Immature natural killer cell (primary cell): ENCODE measurements around the gene RABGAP1L. TPM values are rescaled to one million over a fixed set of nuclear protein-coding genes. Genes with fewer than 3 reads are reported as not detected.

Experiments
- DNase-seq, 3 donors: peaks; one replicate each; pipeline ENCODE4 v3.0.0; 2022; ENCODE audit warnings: mixed read lengths in 1 of 3
- H3K27ac Mint-ChIP-seq, 6 donors: one replicate each; pipeline ENCODE4 v1.8.0; 2020; ENCODE audit warnings: mixed read lengths in 6 of 6, mild to moderate bottlenecking in 5 of 6, inconsistent platforms in 4 of 6, moderate library complexity in 3 of 6
- H3K27me3 Mint-ChIP-seq, 3 donors: one replicate each; pipeline ENCODE4 v1.8.0; 2020 to 2021; ENCODE audit warnings: low read depth in 3 of 3, mild to moderate bottlenecking in 3 of 3, mixed read lengths in 3 of 3, moderate library complexity in 3 of 3, inconsistent platforms in 1 of 3
- H3K36me3 Mint-ChIP-seq, 3 donors: one replicate each; pipeline ENCODE4 v1.8.0; 2020; ENCODE audit warnings: mixed read lengths in 3 of 3, inconsistent platforms in 2 of 3, mild to moderate bottlenecking in 2 of 3
- H3K4me1 Mint-ChIP-seq, 2 donors: one replicate each; pipeline ENCODE4 v1.8.0; 2020; ENCODE audit warnings: inconsistent platforms in 2 of 2, mild to moderate bottlenecking in 2 of 2, mixed read lengths in 2 of 2, moderate library complexity in 1 of 2
- H3K4me3 Mint-ChIP-seq, 5 donors: one replicate each; pipeline ENCODE4 v1.8.0; 2020; ENCODE audit warnings: mild to moderate bottlenecking in 5 of 5, mixed read lengths in 5 of 5, inconsistent platforms in 3 of 5, moderate library complexity in 3 of 5
- H3K9me3 Mint-ChIP-seq, 6 donors: one replicate each; pipeline ENCODE4 v1.8.0; 2020; ENCODE audit warnings: mild to moderate bottlenecking in 6 of 6, mixed read lengths in 6 of 6, inconsistent platforms in 4 of 6, moderate library complexity in 3 of 6
- polyA plus RNA-seq, 3 donors: library from polyadenylated mRNA; unstranded; fragments of 300-500 nt; fragmentation: Illumina TruSeq; gene quantifications; one replicate each; pipeline ENCODE4 v1.2.3, GENCODE V29; 2021

RABGAP1L gene
- polyA plus RNA-seq, 3 donors from 2014 or later = 80.2 to 114 (median 86.8) TPM

GRCh38 chr1:174191349-174191862 is 32.1 kb downstream of the RABGAP1L start:
- H3K27me3 Mint-ChIP-seq = no peaks in the 10 kb centered on the region
- H3K36me3 Mint-ChIP-seq = peaks cover 0 to 8% (median 6%) of the 10 kb centered on the region in 3 donors
- peaks cover 0 to 1% (median 0%) of the 10 kb centered on the region in 6 donors for H3K9me3 Mint-ChIP-seq
- peaks cover 50 to 90% of the 10 kb centered on the region in 2 donors for H3K4me1 Mint-ChIP-seq
- H3K4me3 Mint-ChIP-seq = no peak overlapping the region
- peak overlapping the region in 4 of 6 donors; percentile 14 to 87 (median 40) for H3K27ac Mint-ChIP-seq
- DNase-seq = no peak

GRCh38 chr1:174194461-174194860 is 35.1 kb downstream of the RABGAP1L start:
- peak overlapping the region in 1 of 5 donors; percentile 15 for H3K4me3 Mint-ChIP-seq
- H3K27ac Mint-ChIP-seq = peak overlapping the region in 3 of 6 donors; percentile 17 to 60 (median 30)
- H3K4me1 Mint-ChIP-seq = peaks cover 47 to 90% of the 10 kb centered on the region in 2 donors
- no peaks in the 10 kb centered on the region for H3K9me3 Mint-ChIP-seq
- no peaks in the 10 kb centered on the region for H3K27me3 Mint-ChIP-seq
- H3K36me3 Mint-ChIP-seq = peaks cover 0 to 3% (median 2%) of the 10 kb centered on the region in 3 donors
- DNase-seq = no peak

- DNase-seq = no peak
- Mint-ChIP-seq H3K4me1 (peaks cover 40 to 85% of the 10 kb centered on the region in 2 donors), H3K27me3 (no peaks in the 10 kb centered on the region), H3K27ac (peak overlapping the region in 2 of 6 donors; percentile 38 to 50), H3K9me3 (no peaks in the 10 kb centered on the region), H3K4me3 (no peak overlapping the region), H3K36me3 (no peaks in the 10 kb centered on the region)
These were observed 37.8 kb downstream of the RABGAP1L start for GRCh38 chr1:174197088-174197487.

- peaks cover 41 to 82% of the 10 kb centered on the region in 2 donors for H3K4me1 Mint-ChIP-seq
- H3K36me3 Mint-ChIP-seq = no peaks in the 10 kb centered on the region
- H3K27ac Mint-ChIP-seq = peak overlapping the region in 2 of 6 donors; percentile 38 to 50
- no peak for DNase-seq
- H3K4me3 Mint-ChIP-seq = no peak overlapping the region
- no peaks in the 10 kb centered on the region for H3K9me3 Mint-ChIP-seq
- no peaks in the 10 kb centered on the region for H3K27me3 Mint-ChIP-seq
These were observed 38.2 kb downstream of the RABGAP1L start for GRCh38 chr1:174197547-174197946.

- Mint-ChIP-seq H3K27me3 (no peaks in the 10 kb centered on the region), H3K9me3 (no peaks in the 10 kb centered on the region), H3K4me1 (peaks cover 45 to 84% of the 10 kb centered on the region in 2 donors), H3K27ac (peak overlapping the region in 1 of 6 donors; percentile 40), H3K36me3 (no peaks in the 10 kb centered on the region), H3K4me3 (no peak overlapping the region)
- DNase-seq = no peak
These were observed 38.9 kb downstream of the RABGAP1L start for GRCh38 chr1:174198202-174198601.

- peak overlapping the region in 4 of 6 donors; percentile 5 to 65 (median 48) for H3K27ac Mint-ChIP-seq
- no peak for DNase-seq
- no peaks in the 10 kb centered on the region for H3K27me3 Mint-ChIP-seq
- peaks cover 44 to 85% of the 10 kb centered on the region in 2 donors for H3K4me1 Mint-ChIP-seq
- H3K9me3 Mint-ChIP-seq = no peaks in the 10 kb centered on the region
- H3K36me3 Mint-ChIP-seq = peaks cover 0 to 4% (median 0%) of the 10 kb centered on the region in 3 donors
- no peak overlapping the region for H3K4me3 Mint-ChIP-seq
These were observed 41.4 kb downstream of the RABGAP1L start for GRCh38 chr1:174200746-174201145.

GRCh38 chr1:174204697-174205308 is 45.5 kb downstream of the RABGAP1L start:
- peak overlapping the region in 4 of 5 donors; percentile 12 to 61 (median 36) for H3K4me3 Mint-ChIP-seq
- H3K9me3 Mint-ChIP-seq = no peaks in the 10 kb centered on the region
- DNase-seq = peak in 1 of 3 donors; percentile 13
- peaks cover 0 to 4% (median under 1%) of the 10 kb centered on the region in 3 donors for H3K36me3 Mint-ChIP-seq
- H3K27ac Mint-ChIP-seq = peak overlapping the region; percentile 12 to 92 (median 57)
- H3K4me1 Mint-ChIP-seq = peaks cover 53 to 79% of the 10 kb centered on the region in 2 donors
- no peaks in the 10 kb centered on the region for H3K27me3 Mint-ChIP-seq

- Mint-ChIP-seq H3K9me3 (no peaks in the 10 kb centered on the region), H3K36me3 (peaks cover 0 to 4% (median 4%) of the 10 kb centered on the region in 3 donors), H3K4me3 (peak overlapping the region; percentile 49 to 76 (median 53)), H3K27ac (peak overlapping the region in 4 of 6 donors; percentile 16 to 68 (median 36)), H3K4me1 (peaks cover 44 to 74% of the 10 kb centered on the region in 2 donors), H3K27me3 (no peaks in the 10 kb centered on the region)
- DNase-seq = peak; percentile 19 to 31 (median 22)
These were observed 47.0 kb downstream of the RABGAP1L start for GRCh38 chr1:174206148-174206836.

GRCh38 chr1:174209347-174210187 is 50.2 kb downstream of the RABGAP1L start:
- no peaks in the 10 kb centered on the region for H3K27me3 Mint-ChIP-seq
- H3K4me1 Mint-ChIP-seq = peaks cover 29 to 65% of the 10 kb centered on the region in 2 donors
- no peak for DNase-seq
- no peak overlapping the region for H3K4me3 Mint-ChIP-seq
- H3K9me3 Mint-ChIP-seq = no peaks in the 10 kb centered on the region
- no peak overlapping the region for H3K27ac Mint-ChIP-seq
- peaks cover 0 to 4% (median 4%) of the 10 kb centered on the region in 3 donors for H3K36me3 Mint-ChIP-seq

GRCh38 chr1:174211486-174211885 is 52.2 kb downstream of the RABGAP1L start:
- Mint-ChIP-seq H3K36me3 (peaks cover 0 to 4% (median 0%) of the 10 kb centered on the region in 3 donors), H3K4me1 (peaks cover 10 to 49% of the 10 kb centered on the region in 2 donors), H3K27ac (no peak overlapping the region), H3K9me3 (no peaks in the 10 kb centered on the region), H3K27me3 (no peaks in the 10 kb centered on the region), H3K4me3 (no peak overlapping the region)
- no peak for DNase-seq

GRCh38 chr1:174215766-174216165 is 56.4 kb downstream of the RABGAP1L start:
- H3K27ac Mint-ChIP-seq = peak overlapping the region in 1 of 6 donors; percentile 31
- H3K36me3 Mint-ChIP-seq = no peaks in the 10 kb centered on the region
- H3K4me1 Mint-ChIP-seq = peaks cover 0 to 23% of the 10 kb centered on the region in 2 donors

GRCh38 chr1:174217248-174217647 is 57.9 kb downstream of the RABGAP1L start:
- H3K4me1 Mint-ChIP-seq = peaks cover 0 to 15% of the 10 kb centered on the region in 2 donors
- no peak overlapping the region for H3K27ac Mint-ChIP-seq
- H3K9me3 Mint-ChIP-seq = no peaks in the 10 kb centered on the region
- no peak for DNase-seq
- H3K4me3 Mint-ChIP-seq = no peak overlapping the region
- H3K27me3 Mint-ChIP-seq = no peaks in the 10 kb centered on the region
- H3K36me3 Mint-ChIP-seq = peaks cover 2 to 6% (median 3%) of the 10 kb centered on the region in 3 donors

More at GRCh38 chr1:174215766-174216165, 56.4 kb downstream of the RABGAP1L start:
- Mint-ChIP-seq H3K27me3 (no peaks in the 10 kb centered on the region), H3K4me3 (no peak overlapping the region), H3K9me3 (no peaks in the 10 kb centered on the region)
- DNase-seq = no peak
